Neuronal stem cell (in vitro differentiated cells): ENCODE results near the gene FGF4.

Source experiments
- DNase-seq: peaks from one replicate; pipeline ENCODE4 v3.0.0-alpha.2; 2013; ENCODE audit warnings: low spot score
- H2AFZ ChIP-seq: one replicate; pipeline ENCODE4 v1.6.1; 2013; ENCODE audit warnings: mild to moderate bottlenecking, low read length, inconsistent platforms
- H2AK5ac ChIP-seq: 2 replicates; pipeline ENCODE4 v1.6.1; 2013; ENCODE audit warnings: low read depth, mild to moderate bottlenecking, inconsistent platforms, low read length, moderate library complexity, mixed read lengths
- H2BK120ac ChIP-seq: 2 replicates; pipeline ENCODE4 v1.6.1; 2013; ENCODE audit warnings: low read depth, mild to moderate bottlenecking, inconsistent platforms, low read length, moderate library complexity, mixed read lengths
- H2BK12ac ChIP-seq: one replicate; pipeline ENCODE4 v1.6.1; 2013; ENCODE audit warnings: low read length, inconsistent platforms
- H2BK15ac ChIP-seq: 2 replicates; pipeline ENCODE4 v1.6.1; 2013; ENCODE audit warnings: mild to moderate bottlenecking, low read length, inconsistent platforms, mixed read lengths
- H2BK5ac ChIP-seq: one replicate; pipeline ENCODE4 v1.6.1; 2013; ENCODE audit warnings: inconsistent platforms, mild to moderate bottlenecking, low read length, moderate library complexity
- H3K14ac ChIP-seq: one replicate; pipeline ENCODE4 v1.6.1; 2013; ENCODE audit warnings: low read length, inconsistent platforms
- H3K18ac ChIP-seq: 2 replicates; pipeline ENCODE4 v1.6.1; 2013; ENCODE audit warnings: low read length, inconsistent platforms
- H3K23ac ChIP-seq: 2 replicates; pipeline ENCODE4 v1.6.1; 2013; ENCODE audit warnings: low read depth, mild to moderate bottlenecking, mixed read lengths, low read length, inconsistent platforms; ENCODE audit not compliant: poor library complexity
- H3K27ac ChIP-seq: replicated peaks from 3 replicates; pipeline ENCODE4 v1.5.1; 2013; ENCODE audit warnings: low read length, inconsistent platforms
- H3K27me3 ChIP-seq, 3 experiments: 2 replicates each; pipeline ENCODE4 v1.6.1; 2013; ENCODE audit warnings: low read length in 3 of 3, mild to moderate bottlenecking in 2 of 3, inconsistent platforms in 1 of 3, low read depth in 1 of 3, mixed read lengths in 1 of 3, moderate library complexity in 1 of 3; ENCODE audit not compliant: control insufficient read depth in 3 of 3, insufficient read depth in 3 of 3
- H3K36me3 ChIP-seq, 2 donors: replicated peaks in 1 of 2; 2 replicates each; pipeline ENCODE4 v1.6.1; 2013; ENCODE audit warnings: low read length in 2 of 2; ENCODE audit not compliant: control insufficient read depth in 2 of 2, insufficient read depth in 2 of 2
- H3K4ac ChIP-seq: 2 replicates; pipeline ENCODE4 v1.6.1; 2013; ENCODE audit warnings: inconsistent platforms, mild to moderate bottlenecking, low read length, moderate library complexity
- H3K4me1 ChIP-seq, 2 donors: 1 replicate in 1 of 2; 2 replicates in 1 of 2; pipeline ENCODE4 v1.6.1; 2013; ENCODE audit warnings: low read length in 2 of 2, low read depth in 1 of 2; ENCODE audit not compliant: control insufficient read depth in 2 of 2, insufficient read depth in 1 of 2
- H3K4me2 ChIP-seq: one replicate; pipeline ENCODE4 v1.6.1; 2013; ENCODE audit warnings: mild to moderate bottlenecking, low read length, inconsistent platforms; ENCODE audit not compliant: insufficient read depth, poor library complexity, severe bottlenecking
- H3K4me3 ChIP-seq, 2 donors: 2 replicates each; pipeline ENCODE4 v1.5.1; 2013; ENCODE audit warnings: low read length in 2 of 2, mild to moderate bottlenecking in 2 of 2, inconsistent platforms in 1 of 2, moderate library complexity in 1 of 2
- H3K79me1 ChIP-seq: one replicate; pipeline ENCODE4 v1.6.1; 2013; ENCODE audit warnings: low read depth, mild to moderate bottlenecking, inconsistent platforms, low read length, moderate library complexity
- H3K9ac ChIP-seq: one replicate; pipeline ENCODE4 v1.6.1; 2013; ENCODE audit warnings: mild to moderate bottlenecking, low read depth, low read length, inconsistent platforms; ENCODE audit not compliant: poor library complexity
- H3K9me3 ChIP-seq, 2 donors: replicated peaks in 1 of 2; 2 replicates each; pipeline versions ENCODE3 to v1.6.1; 2013; ENCODE audit warnings: low read length in 2 of 2, mild to moderate bottlenecking in 2 of 2, inconsistent platforms in 1 of 2, low read depth in 1 of 2, mixed read lengths in 1 of 2, moderate library complexity in 1 of 2; ENCODE audit not compliant: control insufficient read depth in 2 of 2, insufficient read depth in 1 of 2
- H4K8ac ChIP-seq: one replicate; pipeline ENCODE4 v1.6.1; 2013; ENCODE audit warnings: low read depth, mild to moderate bottlenecking, inconsistent platforms, low read length, moderate library complexity
- H4K91ac ChIP-seq: one replicate; pipeline ENCODE4 v1.6.1; 2013; ENCODE audit warnings: low read length, low read depth, mild to moderate bottlenecking, inconsistent platforms; ENCODE audit not compliant: poor library complexity
- WGBS, 2 donors: extraction: QIAGEN DNeasy Blood & Tissue Kit; methylation state at CpG; one replicate each; pipeline ENCODE4 v1.1.7; 2013; ENCODE audit warnings: missing lambda C conversion rate in 2 of 2, mixed read lengths in 1 of 2; ENCODE audit not compliant: insufficient read length in 2 of 2, insufficient replicate concordance in 1 of 2; ENCODE audit errors: extremely low coverage in 2 of 2; 5-methylcytosine and 5-hydroxymethylcytosine counted together

FGF4 gene

DNA sequence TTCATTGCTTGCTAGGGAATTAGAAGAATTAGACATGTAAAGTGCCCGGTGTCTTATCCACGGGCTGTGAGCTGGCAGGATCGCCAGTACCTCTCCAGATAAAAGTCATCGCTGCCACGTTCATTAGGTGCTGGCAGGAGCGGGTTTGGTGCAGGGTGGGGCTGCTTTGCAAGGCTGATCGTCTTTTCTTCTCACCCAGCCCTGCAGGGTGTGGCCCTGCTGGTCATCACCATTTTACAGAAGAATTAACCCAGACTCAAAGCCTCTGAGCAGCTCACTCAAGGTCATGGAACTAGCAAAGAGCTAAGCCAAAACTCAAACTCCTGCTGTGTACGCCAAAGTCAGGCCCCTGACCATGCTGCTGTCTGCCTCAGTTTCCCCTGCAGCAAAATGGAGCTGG lies 6.1 kb upstream of the FGF4 start:
- Histone ChIP-seq H2BK12ac (no peak overlapping the region), H3K27ac (no peak overlapping the region), H2BK15ac (peak overlapping the region; percentile 45), H3K4me1 (no peaks in the 10 kb centered on the region), H3K9ac (no peak overlapping the region), H3K4ac (no peak overlapping the region), H3K9me3 (no peaks in the 10 kb centered on the region), H2AK5ac (no peak overlapping the region), H3K79me1 (no peaks in the 10 kb centered on the region), H3K4me3 (no peak overlapping the region), H2BK120ac (no peak overlapping the region), H3K14ac (no peak overlapping the region), H2AFZ (no peak overlapping the region), H3K23ac (no peak overlapping the region), H4K8ac (no peak overlapping the region), H2BK5ac (no peak overlapping the region), H3K4me2 (no peak overlapping the region), H3K27me3 (peaks cover 0 to 22% (median 12%) of the 10 kb centered on the region in 3 experiments), H3K18ac (no peak overlapping the region), H3K36me3 (no peaks in the 10 kb centered on the region), H4K91ac (no peak overlapping the region)
- WGBS, 2 donors: no CpG with 5 or more reads among the region's 8 CpGs
- no peak for DNase-seq

DNA sequence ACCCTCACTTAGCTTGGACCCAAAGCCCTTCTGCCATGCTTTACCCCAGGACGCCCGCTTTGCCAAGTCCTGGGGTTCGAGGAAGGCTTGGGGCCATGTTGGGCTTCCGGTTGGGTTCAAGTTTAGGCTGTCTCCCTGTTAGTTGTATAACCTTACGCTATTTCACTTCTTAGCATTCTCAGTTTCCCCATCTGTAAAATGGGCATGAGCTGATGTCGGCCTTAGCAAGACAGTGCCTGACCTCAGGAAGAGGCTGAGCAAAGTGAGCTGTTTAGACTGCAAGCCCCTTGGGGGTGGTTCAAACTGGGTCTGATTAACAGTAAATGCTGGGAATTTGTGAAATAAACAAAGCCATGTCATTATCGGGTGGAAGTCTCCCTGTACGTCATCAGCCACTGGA lies 3.2 kb upstream of the FGF4 start:
- Histone ChIP-seq H3K4me1 (peaks cover 0 to 7% of the 10 kb centered on the region in 2 donors), H2BK5ac (no peak overlapping the region), H3K27me3 (peaks cover 20 to 51% (median 41%) of the 10 kb centered on the region in 3 experiments), H2BK120ac (no peak overlapping the region), H2AFZ (no peak overlapping the region), H3K4me3 (no peak overlapping the region), H3K4me2 (no peak overlapping the region), H3K9ac (no peak overlapping the region), H2BK12ac (no peak overlapping the region), H4K8ac (no peak overlapping the region), H3K9me3 (no peaks in the 10 kb centered on the region), H2AK5ac (no peak overlapping the region), H3K23ac (no peak overlapping the region), H3K18ac (no peak overlapping the region), H3K14ac (no peak overlapping the region), H3K36me3 (no peaks in the 10 kb centered on the region), H3K27ac (no peak overlapping the region), H3K4ac (no peak overlapping the region), H3K79me1 (no peaks in the 10 kb centered on the region), H4K91ac (no peak overlapping the region), H2BK15ac (no peak overlapping the region)
- WGBS, 2 donors: no CpG with 5 or more reads among the region's 8 CpGs
- DNase-seq: no peak

DNA sequence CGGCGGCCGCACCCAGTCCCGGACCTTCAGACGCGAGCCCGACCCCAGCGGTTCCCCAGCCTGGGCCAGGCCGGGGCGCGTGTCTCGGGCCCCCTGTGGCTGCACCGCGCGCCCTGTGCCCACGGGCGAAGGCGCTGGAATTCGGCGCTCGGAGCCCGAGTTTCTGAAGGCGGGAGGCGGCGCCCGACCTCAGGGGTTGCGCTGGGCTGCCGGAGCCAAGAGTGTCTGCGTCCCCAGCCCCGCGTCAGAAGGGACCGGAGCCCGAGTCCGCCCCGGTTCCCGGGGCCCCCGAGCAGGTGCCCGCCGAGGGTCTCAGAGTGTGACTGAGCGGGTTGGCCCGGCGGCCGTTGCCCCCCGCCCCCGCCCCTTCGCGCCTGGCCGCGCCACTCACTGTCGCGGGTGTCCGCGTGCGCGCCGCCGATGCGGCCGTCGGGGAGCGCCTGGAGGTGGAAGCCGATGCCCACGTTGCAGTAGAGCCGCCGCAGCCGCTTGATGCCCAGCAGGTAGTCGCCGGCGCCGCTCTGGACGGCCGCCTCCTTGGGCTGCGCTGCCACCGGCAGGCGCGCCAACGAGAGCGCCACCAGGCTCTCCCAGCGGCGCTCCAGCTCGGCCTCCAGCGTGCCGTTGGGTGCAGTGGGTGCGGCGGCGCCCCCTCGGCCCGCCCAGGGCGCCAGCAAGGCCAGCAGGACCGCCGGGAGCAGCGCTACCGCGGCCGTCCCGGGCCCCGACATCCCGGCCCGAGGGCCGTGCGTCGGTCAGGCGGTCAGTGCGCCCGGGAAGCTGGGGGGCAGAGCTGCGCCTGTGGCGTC lies 583 bp downstream of the FGF4 start:
- WGBS, 2 donors: no CpG with 5 or more reads among the region's 107 CpGs

DNA sequence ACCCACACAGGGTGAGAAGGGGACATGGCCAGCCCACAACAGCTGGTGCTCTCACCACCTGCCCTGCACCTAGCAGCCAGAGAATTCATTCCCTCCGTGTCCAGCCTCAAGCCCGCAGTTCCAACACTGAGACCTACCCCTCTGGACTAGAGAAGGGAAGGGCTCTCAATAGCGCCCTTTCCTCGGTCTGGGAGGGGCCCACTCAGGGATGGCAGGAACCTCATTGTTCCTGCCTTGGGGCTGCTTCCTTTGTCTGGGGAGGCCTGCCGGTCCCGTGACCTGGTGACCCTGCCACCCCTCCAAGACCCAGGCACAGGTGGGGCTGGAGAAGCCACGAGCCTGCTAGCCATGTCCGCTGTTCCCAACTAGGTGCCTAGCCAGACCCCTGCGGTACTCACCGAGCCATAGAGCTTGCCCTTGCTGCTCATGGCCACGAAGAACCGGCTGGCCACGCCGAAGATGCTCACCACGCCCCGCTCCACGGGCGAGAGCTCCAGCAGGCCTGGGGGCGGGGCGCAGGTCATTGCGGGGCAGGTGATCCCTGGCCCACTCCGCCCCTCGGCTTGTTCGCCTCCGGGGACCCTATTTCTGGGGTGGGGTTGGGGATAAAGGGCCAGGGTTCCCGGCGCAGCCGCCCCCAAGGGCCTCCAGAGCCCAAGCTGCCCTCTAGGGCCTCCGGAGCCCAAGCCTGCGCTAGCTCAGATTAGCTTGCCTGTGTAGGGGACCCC lies 1.4 kb downstream of the FGF4 start:
- Histone ChIP-seq H3K4me3 (no peak overlapping the region), H2BK120ac (peak overlapping the region; percentile 39), H3K36me3 (no peaks in the 10 kb centered on the region), H2BK12ac (peak overlapping the region; percentile 76), H3K27me3 (peaks cover 20 to 84% (median 48%) of the 10 kb centered on the region in 3 experiments), H2AK5ac (no peak overlapping the region), H3K4me2 (peak overlapping the region; percentile 69), H3K23ac (peak overlapping the region; percentile 77), H3K4me1 (peaks cover 0 to 13% of the 10 kb centered on the region in 2 donors), H3K9ac (peak overlapping the region; percentile 17), H3K27ac (no peak overlapping the region), H3K9me3 (no peaks in the 10 kb centered on the region), H2AFZ (no peak overlapping the region), H2BK5ac (no peak overlapping the region), H3K18ac (peak overlapping the region; percentile 92), H2BK15ac (peak overlapping the region; percentile 3), H3K4ac (no peak overlapping the region), H4K8ac (no peak overlapping the region), H4K91ac (no peak overlapping the region), H3K14ac (peak overlapping the region; percentile 49), H3K79me1 (no peaks in the 10 kb centered on the region)
- WGBS, 2 donors: no CpG with 5 or more reads among the region's 30 CpGs
- DNase-seq: no peak

More for the DNA sequence above, 583 bp downstream of the FGF4 start:
- peak overlapping the region; percentile 77 for H3K23ac ChIP-seq
- H2BK15ac ChIP-seq: peak overlapping the region; percentile 3
- no peak overlapping the region for H2AFZ ChIP-seq
- H3K27ac ChIP-seq: no peak overlapping the region
- peak overlapping the region; percentile 69 for H3K4me2 ChIP-seq
- H3K4me1 ChIP-seq: peaks cover 0 to 13% of the 10 kb centered on the region in 2 donors
- peak overlapping the region; percentile 74 for H2AK5ac ChIP-seq
- peak overlapping the region; percentile 92 for H3K18ac ChIP-seq
- no peak overlapping the region for H3K9ac ChIP-seq
- H4K91ac ChIP-seq: no peak overlapping the region
- H3K4me3 ChIP-seq: peak overlapping the region in 1 of 2 donors; percentile 71
- H3K27me3 ChIP-seq: peaks cover 20 to 78% (median 48%) of the 10 kb centered on the region in 3 experiments
- peak overlapping the region; percentile 76 for H2BK12ac ChIP-seq
- peak overlapping the region; percentile 39 for H2BK120ac ChIP-seq
- no peak overlapping the region for H3K4ac ChIP-seq
- DNase-seq: no peak
- H3K9me3 ChIP-seq: no peaks in the 10 kb centered on the region
- H2BK5ac ChIP-seq: no peak overlapping the region
- no peaks in the 10 kb centered on the region for H3K79me1 ChIP-seq
- H3K14ac ChIP-seq: peak overlapping the region; percentile 91
- H3K36me3 ChIP-seq: no peaks in the 10 kb centered on the region
- no peak overlapping the region for H4K8ac ChIP-seq
